Tibial nerve (tissue), 4 donors: ENCODE results near the gene BCAS3. TPM values are rescaled to one million over a fixed set of nuclear protein-coding genes. Genes with fewer than 3 reads are reported as not detected.

Source experiments
- DNase-seq, 2 donors: peaks; one replicate each; pipeline ENCODE4 v3.0.0-alpha.2; 2019; ENCODE audit warnings: low spot score in 2 of 2
- H3K27ac ChIP-seq, 4 donors: fragments of 200-600 bp; sonication (generic) in 3 of 4; one replicate each; pipeline ENCODE4 v1.5.1; 2017 to 2019; ENCODE audit warnings: mild to moderate bottlenecking in 1 of 4
- H3K27me3 ChIP-seq, 2 donors: fragments of 200-600 bp; sonication (generic) in 1 of 2; one replicate each; pipeline versions ENCODE4 v1.5.1 to v1.6.0; 2017 to 2019
- H3K36me3 ChIP-seq, 3 donors: fragments of 200-600 bp; sonication (generic); one replicate each; pipeline ENCODE4 v1.5.1; 2018 to 2019
- H3K4me1 ChIP-seq, 4 donors: fragments of 200-600 bp; sonication (generic) in 3 of 4; one replicate each; pipeline ENCODE4 v1.5.1; 2017 to 2019
- H3K4me3 ChIP-seq, 4 donors: fragments of 200-600 bp; sonication (generic) in 3 of 4; one replicate each; pipeline ENCODE4 v1.5.1; 2017 to 2019; ENCODE audit warnings: mild to moderate bottlenecking in 1 of 4, moderate library complexity in 1 of 4
- H3K9me3 ChIP-seq, 4 donors: fragments of 200-600 bp; sonication (generic) in 3 of 4; one replicate each; pipeline ENCODE4 v1.5.1; 2017 to 2019
- EP300 ChIP-seq, 2 donors: sonication (generic); formaldehyde crosslinking; IDR thresholded peaks; one replicate each; pipeline ENCODE4 v1.6.1; 2017; ENCODE audit warnings: antibody characterized with exemption in 2 of 2, mild to moderate bottlenecking in 1 of 2
- POLR2A ChIP-seq, 2 donors: fragments of 450-650 bp; IDR thresholded peaks; one replicate each; pipeline ENCODE4 v1.6.1; 2017; ENCODE audit warnings: antibody characterized with exemption in 2 of 2, mild to moderate bottlenecking in 2 of 2, moderate library complexity in 2 of 2
- WGBS, 2 donors: methylation state at CpG; one replicate each; pipeline ENCODE4 v1.1.5; 2018; 5-methylcytosine and 5-hydroxymethylcytosine counted together
- total RNA-seq, 4 donors: library from RNA; depleted of rRNA; stranded (reverse); fragments of >200 nt; gene quantifications; one replicate each; pipeline ENCODE4 v1.1.0, GENCODE V29; 2016
- TF ChIP-seq, protein P1 (sequence below), 5 experiments: fragments of 200-600 bp in 3 of 5; fragments of 450-650 bp in 2 of 5; sonication (generic) in 3 of 5; IDR thresholded peaks; one replicate each; pipeline ENCODE4 v1.5.1; 2016 to 2019; ENCODE audit warnings: antibody characterized with exemption in 5 of 5, mild to moderate bottlenecking in 3 of 5, moderate library complexity in 2 of 5

BCAS3 gene
- total RNA-seq, 4 donors from 2014 or later: 26.4 to 48.1 (median 44.8) TPM

DNA sequence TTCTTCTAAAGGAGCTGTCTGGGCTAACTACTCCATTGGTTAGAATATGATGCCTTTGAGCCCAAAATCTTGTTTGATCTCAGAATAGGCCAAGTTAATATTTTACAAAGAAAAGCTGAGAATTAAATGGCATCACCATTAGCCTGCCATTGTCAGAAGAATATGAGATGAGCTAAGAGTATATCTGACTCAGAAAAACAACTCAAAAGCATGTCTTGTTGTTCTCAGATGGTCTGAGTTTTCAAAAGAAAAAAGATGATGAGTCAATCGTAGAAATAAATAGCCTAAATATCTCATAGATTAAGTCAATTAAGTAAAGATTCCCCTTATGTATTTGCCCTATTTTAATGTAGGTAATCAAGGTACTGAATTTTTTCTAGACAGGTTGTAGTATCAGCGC lies 524.9 kb downstream of the BCAS3 start:
- Histone ChIP-seq H3K4me1 (peaks cover 0 to 42% (median 8%) of the 10 kb centered on the region in 4 donors), H3K36me3 (no peaks in the 10 kb centered on the region), H3K27ac (no peak overlapping the region), H3K4me3 (no peak overlapping the region), H3K9me3 (no peaks in the 10 kb centered on the region), H3K27me3 (no peaks in the 10 kb centered on the region)
- 92 to 95% methylated on average over 2 of the region's 2 CpGs for WGBS, 2 donors
- DNase-seq: no peak
- no peak for TF ChIP-seq EP300 (IDR thresholded peaks at IDR 0.05)
- no peak for TF ChIP-seq POLR2A (IDR thresholded peaks at IDR 0.05)
- TF ChIP-seq, protein P1, sequence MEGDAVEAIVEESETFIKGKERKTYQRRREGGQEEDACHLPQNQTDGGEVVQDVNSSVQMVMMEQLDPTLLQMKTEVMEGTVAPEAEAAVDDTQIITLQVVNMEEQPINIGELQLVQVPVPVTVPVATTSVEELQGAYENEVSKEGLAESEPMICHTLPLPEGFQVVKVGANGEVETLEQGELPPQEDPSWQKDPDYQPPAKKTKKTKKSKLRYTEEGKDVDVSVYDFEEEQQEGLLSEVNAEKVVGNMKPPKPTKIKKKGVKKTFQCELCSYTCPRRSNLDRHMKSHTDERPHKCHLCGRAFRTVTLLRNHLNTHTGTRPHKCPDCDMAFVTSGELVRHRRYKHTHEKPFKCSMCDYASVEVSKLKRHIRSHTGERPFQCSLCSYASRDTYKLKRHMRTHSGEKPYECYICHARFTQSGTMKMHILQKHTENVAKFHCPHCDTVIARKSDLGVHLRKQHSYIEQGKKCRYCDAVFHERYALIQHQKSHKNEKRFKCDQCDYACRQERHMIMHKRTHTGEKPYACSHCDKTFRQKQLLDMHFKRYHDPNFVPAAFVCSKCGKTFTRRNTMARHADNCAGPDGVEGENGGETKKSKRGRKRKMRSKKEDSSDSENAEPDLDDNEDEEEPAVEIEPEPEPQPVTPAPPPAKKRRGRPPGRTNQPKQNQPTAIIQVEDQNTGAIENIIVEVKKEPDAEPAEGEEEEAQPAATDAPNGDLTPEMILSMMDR (IDR thresholded peaks at IDR 0.05): no peak

DNA sequence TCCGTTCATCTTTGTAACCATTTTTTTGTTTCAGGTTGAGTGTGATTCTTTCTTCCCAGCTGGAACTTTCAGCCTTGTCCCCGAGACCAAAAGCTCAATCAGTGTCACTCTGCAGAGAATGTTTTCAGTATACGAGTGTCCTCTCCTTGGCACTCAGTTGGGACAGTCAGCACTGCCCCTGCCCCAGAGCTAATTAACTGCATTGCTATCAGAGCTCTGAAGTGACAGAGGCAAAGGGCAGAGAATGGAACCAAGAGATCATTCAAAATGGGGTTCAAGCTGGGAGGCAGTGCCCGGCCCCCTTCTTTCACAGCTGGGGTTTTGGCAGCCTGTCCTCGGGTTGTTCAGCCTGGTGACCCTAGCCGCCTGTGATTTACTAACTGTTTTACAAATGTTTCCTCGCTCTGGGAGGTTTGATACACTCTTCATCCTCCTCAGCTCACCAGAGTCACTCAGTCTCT lies 526.0 kb downstream of the BCAS3 start:
- Histone ChIP-seq H3K9me3 (no peaks in the 10 kb centered on the region), H3K4me1 (peaks cover 0 to 53% (median 15%) of the 10 kb centered on the region in 4 donors), H3K36me3 (no peaks in the 10 kb centered on the region), H3K27ac (peak overlapping the region in 2 of 4 donors; percentile 25 to 54), H3K27me3 (no peaks in the 10 kb centered on the region), H3K4me3 (no peak overlapping the region)
- 30 to 40% methylated on average over 7 of the region's 7 CpGs for WGBS, 2 donors
- no peak for DNase-seq
- TF ChIP-seq, protein P1 (IDR thresholded peaks at IDR 0.05): no peak
- TF ChIP-seq POLR2A (IDR thresholded peaks at IDR 0.05): no peak

DNA sequence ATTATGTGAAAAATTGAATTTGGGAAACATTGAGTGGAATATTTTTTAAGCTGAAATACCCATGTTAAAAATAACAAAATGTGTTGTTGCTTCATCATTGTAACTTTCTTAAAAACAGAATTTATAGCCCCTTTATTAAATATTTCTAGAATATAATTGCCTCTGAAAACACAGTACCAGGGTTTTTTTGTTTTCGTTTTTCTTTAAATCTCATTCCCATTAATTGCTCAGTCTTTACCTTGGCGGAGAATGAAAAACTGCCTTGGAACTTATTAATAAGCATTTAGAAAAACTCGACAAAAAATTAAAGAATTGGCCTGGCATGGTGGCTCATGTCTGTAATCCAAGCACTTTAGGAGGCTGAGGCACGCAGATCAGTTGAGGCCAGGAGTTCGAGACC lies 526.8 kb downstream of the BCAS3 start:
- peaks cover 0 to 60% (median 17%) of the 10 kb centered on the region in 4 donors for H3K4me1 ChIP-seq

DNA sequence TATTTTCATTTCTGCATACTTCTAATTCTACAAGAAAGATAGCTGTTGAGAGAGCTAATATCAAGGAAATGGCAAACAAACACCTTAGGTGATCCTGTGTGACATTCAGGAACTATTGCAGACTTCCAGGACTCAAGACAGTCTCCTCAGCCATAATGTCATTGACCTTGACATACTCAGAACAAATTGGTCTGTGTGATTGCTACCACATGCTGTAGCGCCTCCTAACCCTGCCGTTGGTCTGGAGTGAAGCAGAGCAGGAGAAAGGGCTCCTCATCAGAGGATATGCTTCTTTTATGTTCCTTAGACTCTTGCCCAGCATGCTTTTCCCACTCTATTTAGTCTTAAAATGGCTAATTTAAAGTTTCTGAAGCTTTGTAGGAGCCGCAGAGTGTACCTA lies 527.8 kb downstream of the BCAS3 start:
- 84% methylated on average over 3 of the region's 3 CpGs for WGBS, 2 donors
- TF ChIP-seq, protein P1 (IDR thresholded peaks at IDR 0.05): no peak
- TF ChIP-seq POLR2A (IDR thresholded peaks at IDR 0.05) (no peak), EP300 (IDR thresholded peaks at IDR 0.05) (no peak)
- no peaks in the 10 kb centered on the region for H3K27me3 ChIP-seq
- no peak for DNase-seq
- H3K4me1 ChIP-seq: peaks cover 0 to 62% (median 21%) of the 10 kb centered on the region in 4 donors
- no peaks in the 10 kb centered on the region for H3K36me3 ChIP-seq
- no peak overlapping the region for H3K4me3 ChIP-seq
- H3K27ac ChIP-seq: peak overlapping the region in 1 of 4 donors; percentile 6
- H3K9me3 ChIP-seq: no peaks in the 10 kb centered on the region

More for the DNA sequence above, 526.8 kb downstream of the BCAS3 start:
- no peaks in the 10 kb centered on the region for H3K36me3 ChIP-seq
- WGBS, 2 donors: 91% methylated on average over 5 of the region's 5 CpGs
- no peaks in the 10 kb centered on the region for H3K9me3 ChIP-seq
- TF ChIP-seq POLR2A (IDR thresholded peaks at IDR 0.05): no peak
- TF ChIP-seq EP300 (IDR thresholded peaks at IDR 0.05): no peak
- TF ChIP-seq, protein P1 (IDR thresholded peaks at IDR 0.05): no peak
- peak overlapping the region in 1 of 4 donors; percentile 54 for H3K27ac ChIP-seq
- DNase-seq: no peak
- no peak overlapping the region for H3K4me3 ChIP-seq
- H3K27me3 ChIP-seq: no peaks in the 10 kb centered on the region

DNA sequence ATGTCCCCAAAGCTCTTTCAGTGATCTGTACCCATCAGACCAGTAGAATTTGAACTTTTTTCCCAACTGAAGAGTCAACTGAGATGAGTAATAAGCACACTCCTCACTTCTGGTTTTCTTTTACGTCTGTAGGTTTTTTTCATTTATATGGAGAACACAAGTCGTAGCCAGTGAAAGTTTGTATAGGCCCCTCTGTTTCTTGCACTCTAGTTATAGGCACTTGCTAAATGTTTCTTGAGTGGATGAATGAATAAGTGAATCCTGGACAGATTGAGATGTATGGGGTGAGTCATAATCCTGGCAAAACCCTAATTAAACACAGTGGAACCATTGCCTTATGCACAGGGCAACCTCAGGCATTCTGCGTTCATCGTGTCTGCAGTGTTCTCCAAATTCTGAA lies 528.3 kb downstream of the BCAS3 start:
- H3K36me3 ChIP-seq: no peaks in the 10 kb centered on the region
- no peaks in the 10 kb centered on the region for H3K27me3 ChIP-seq
- TF ChIP-seq, protein P1 (IDR thresholded peaks at IDR 0.05): no peak
- TF ChIP-seq POLR2A (IDR thresholded peaks at IDR 0.05) (no peak), EP300 (IDR thresholded peaks at IDR 0.05) (no peak)
- no peak for DNase-seq
- peaks cover 0 to 62% (median 23%) of the 10 kb centered on the region in 4 donors for H3K4me1 ChIP-seq
- 73 to 77% methylated on average over 4 of the region's 4 CpGs for WGBS, 2 donors
- H3K27ac ChIP-seq: no peak overlapping the region
- no peaks in the 10 kb centered on the region for H3K9me3 ChIP-seq
- H3K4me3 ChIP-seq: no peak overlapping the region
